ENCODE results near the gene FOLR2.

GRCh38 chr11:72203163-72203562, 13.4 kb upstream of the FOLR2 start:
- TF ChIP-seq CTCF (IDR thresholded peaks at IDR 0.05; ENCODE audit: insufficient read depth, low read length, poor library complexity, severe bottlenecking) (no peak), EZH2phosphoT487 (conservative IDR thresholded peaks at IDR 0.05; ENCODE audit: low read length) (no peak)
